Sciatic nerve (tissue), 2 donors: ENCODE measurements around the gene TOR2A. TPM values are rescaled to one million over a fixed set of nuclear protein-coding genes. Genes with fewer than 3 reads are reported as not detected.
A peak's percentile ranks its signal among the peaks of the same experiment; 100 is the strongest.

ENCODE experiments used
- ATAC-seq: fragments of 200-7000 bp; cut with Tn5 transposase; one replicate; pipeline ENCODE4 v1.9.1; 2020; ENCODE audit warnings: mild to moderate bottlenecking, moderate library complexity
- DNase-seq: peaks from one replicate; pipeline ENCODE4 v3.0.0-alpha.2; 2020; ENCODE audit warnings: low spot score
- intact Hi-C: fragments of 100-400 bp; cut with DNase I; formaldehyde crosslinking; loops from one replicate; pipeline ENCODE4 v1.14.2; 2022
- total RNA-seq: library from RNA; stranded (reverse); fragmentation: NEBNext Ultra II Directional; extraction: Animal tissue kit (Norgen Biotek cat#: 25700); gene quantifications from one replicate; pipeline ENCODE4 v1.2.1, GENCODE V29; 2021
- donor health status: DM: no; HTN: no; CAD: no.
- donor health status: DM: no; HTN: no; CAD: no.

The TOR2A gene
- total RNA-seq, 1 donor from 2014 or later: 6.8 TPM

DNA sequence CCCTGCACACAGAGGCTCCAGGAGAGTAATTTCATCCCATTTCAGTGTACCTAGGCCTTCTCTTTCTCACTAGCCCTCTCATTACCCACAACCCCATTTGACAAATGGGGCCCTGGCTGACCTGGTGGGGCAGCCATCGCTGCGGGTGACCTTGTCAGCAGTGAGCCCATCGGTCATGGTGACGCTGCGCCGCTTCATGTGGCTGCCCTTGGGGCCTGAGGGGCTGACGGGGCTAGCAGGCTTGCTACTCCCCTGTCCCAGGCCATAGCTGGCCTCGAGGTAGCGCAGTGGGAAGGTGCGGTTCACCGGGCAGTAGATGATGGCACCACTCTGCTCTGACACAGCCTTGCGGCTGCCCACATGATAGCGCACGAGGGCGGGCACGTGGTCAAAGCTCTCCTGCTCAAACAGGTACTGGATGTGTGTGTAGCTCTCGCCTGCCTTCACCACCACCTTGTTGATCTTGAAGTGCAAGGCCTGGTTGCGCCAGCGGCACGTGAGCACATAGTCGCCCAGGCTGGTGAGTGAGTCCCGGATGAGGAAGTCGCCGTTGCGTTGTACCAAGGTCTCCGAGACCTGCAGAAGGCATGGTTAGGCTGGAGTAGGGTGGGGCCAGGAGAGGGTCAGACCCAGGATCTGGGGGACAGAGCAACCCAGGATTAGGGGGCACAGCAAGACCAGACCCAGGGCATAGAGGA, 14.1 kb upstream of the TOR2A start:
- DNase-seq (no peak), ATAC-seq (no peak)
- intact Hi-C loops: no loop called here

GRCh38 chr9:127746959-127747569, 12.0 kb upstream of the TOR2A start:
- intact Hi-C loops: no loop called here
- no peak for ATAC-seq
- DNase-seq: no peak

GRCh38 chr9:127744398-127745110, 9.5 kb upstream of the TOR2A start:
- no peak for DNase-seq
- no peak for ATAC-seq
- intact Hi-C loops: no loop called here

DNA sequence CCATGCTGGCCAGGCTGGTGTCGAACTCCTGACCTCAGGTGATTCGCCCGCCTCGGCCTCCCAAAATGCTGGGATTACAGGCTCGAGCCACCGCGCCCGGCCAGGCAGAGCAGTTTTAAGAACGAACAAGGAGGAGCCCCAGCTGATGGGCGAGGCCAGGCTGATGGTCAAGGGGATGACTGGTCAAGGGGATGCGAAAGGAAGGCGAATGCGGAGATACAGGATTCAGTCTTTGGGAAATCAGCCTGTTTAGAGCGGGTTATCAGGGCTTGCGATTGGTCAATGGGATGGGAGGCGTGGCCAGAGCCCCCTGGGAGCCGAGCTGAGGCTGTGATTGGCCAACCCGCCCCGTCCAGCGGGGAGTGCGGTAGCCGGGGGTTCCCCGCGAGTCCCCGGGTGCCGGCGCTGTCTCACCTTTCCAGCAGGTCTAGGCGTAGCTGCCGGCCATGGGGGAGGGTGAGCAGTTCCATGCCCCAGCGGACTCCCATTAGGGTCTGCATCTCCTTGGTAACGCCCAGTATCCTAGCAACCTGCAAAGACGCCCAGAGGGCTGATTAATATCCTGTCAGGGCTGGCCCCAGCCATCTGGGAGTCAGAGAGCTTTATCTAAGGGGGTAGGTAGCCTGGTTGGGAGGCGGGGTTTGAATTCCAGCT, 7.5 kb upstream of the TOR2A start:
- intact Hi-C loops: no loop called here
- ATAC-seq: peak; percentile 36
- DNase-seq: no peak

DNA sequence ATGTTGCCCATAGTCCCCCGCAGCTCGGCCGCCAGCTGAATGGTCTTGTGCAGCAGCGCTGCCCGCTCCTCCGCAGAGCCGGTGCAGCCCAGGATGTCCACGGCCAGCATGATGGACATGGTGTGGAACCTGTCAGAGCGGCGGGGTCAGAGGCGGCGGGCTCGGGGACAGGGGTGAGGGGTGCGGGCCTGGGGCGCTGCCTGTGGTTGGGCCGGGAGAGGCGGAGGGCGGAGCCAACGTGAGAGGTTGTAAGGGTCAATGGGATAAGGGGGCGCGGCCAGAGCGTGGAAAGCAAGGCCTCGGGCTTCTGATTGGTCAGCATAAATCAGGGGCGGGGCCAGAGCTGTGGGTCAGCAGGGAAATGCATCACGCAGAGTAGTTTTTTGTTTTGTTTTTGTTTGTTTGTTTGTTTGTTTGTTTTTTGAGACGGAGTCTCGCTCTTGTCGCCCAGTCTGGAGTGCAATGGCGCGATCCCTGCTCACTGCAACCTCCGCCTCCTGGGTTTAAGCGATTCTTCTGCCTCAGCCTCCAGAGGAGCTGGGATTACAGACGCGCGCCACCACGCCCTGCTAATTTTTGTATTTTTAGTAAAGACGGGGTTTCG, 6.8 kb upstream of the TOR2A start:
- DNase-seq: peak; percentile 76
- peak; percentile 48 for ATAC-seq
- intact Hi-C loops: no loop called here

GRCh38 chr9:127739614-127740330, 4.7 kb upstream of the TOR2A start:
- intact Hi-C loops: loop anchor here (5.0 to 10.0 kb wide), 2 partner anchors 188 to 235 kb away; no protein-coding TSS in a partner anchor
- no peak for ATAC-seq
- DNase-seq: no peak

DNA sequence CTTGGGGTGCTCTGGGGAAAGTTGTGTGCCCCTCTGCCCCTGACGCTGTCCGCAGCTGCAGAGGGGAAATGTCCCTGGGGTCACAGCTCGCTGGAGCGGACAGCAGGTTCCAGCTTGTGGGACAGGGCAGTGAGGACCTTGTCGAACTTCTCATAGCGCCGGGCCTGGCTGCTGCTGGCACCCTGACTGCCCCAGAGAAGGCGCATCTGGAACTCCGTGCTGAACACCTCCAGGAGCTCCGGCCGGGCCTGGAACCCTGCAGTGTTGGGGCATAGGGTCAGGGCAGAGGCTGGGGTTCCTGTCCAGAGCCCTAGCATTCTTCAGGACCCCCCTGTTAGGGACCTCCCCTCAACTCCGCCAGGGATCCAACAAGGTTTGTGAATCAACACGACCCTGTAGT, 3.6 kb upstream of the TOR2A start:
- DNase-seq (no peak), ATAC-seq (no peak)
- intact Hi-C loops: loop anchor here (5.0 to 10.0 kb wide), 2 partner anchors 189 to 234 kb away; no protein-coding TSS in a partner anchor

DNA sequence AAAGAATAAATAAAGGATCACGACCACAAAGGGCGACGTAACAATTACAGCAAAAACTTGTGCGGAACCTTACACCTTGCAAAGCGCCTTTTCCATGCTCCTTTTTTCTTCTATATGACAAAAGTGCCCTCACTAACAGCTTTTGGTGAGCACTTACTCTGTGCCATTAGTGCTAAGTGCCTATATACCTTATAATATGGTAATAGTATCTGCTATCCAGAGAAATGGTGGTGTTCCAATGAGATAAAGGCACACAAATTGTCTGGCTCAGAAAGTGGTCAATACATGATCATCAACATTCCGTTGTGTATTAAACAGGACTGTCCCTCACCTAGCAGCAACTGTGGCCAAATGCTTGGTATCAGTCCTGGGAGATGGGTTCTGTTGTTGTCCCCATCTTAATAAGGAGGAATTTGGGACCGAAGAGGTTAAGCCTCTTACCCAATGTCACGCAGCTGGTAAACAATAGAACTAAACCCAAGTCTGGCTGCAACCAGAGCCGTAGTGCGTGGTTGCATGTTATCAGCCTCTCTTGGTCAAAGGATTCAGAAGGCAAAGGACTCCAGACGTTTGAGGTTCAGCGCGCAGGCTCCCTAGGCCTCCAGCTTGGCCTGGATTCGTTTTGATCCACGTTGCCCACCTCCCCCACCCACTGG, 564 bp upstream of the TOR2A start:
- no peak for DNase-seq
- intact Hi-C loops: loop anchor here (2.0 to 10.0 kb wide), 3 partner anchors 49 to 231 kb away; no protein-coding TSS in a partner anchor
- no peak for ATAC-seq

GRCh38 chr9:127734247-127734746, 797 bp downstream of the TOR2A start:
- intact Hi-C loops: loop anchor here (5.0 to 10.0 kb wide), 2 partner anchors 133 to 229 kb away; no protein-coding TSS in a partner anchor
- DNase-seq: no peak

GRCh38 chr9:127733614-127734013, 1.5 kb downstream of the TOR2A start:
- DNase-seq (no peak), ATAC-seq (no peak)
- intact Hi-C loops: loop anchor here (2.0 to 10.0 kb wide), 3 partner anchors 37 to 229 kb away; no protein-coding TSS in a partner anchor

More at GRCh38 chr9:127734247-127734746, 797 bp downstream of the TOR2A start:
- peak; percentile 0 for ATAC-seq

GRCh38 chr9:127732444-127732843, 2.6 kb downstream of the TOR2A start:
- intact Hi-C loops: loop anchor here (2.0 to 10.0 kb wide), 3 partner anchors 36 to 228 kb away; no protein-coding TSS in a partner anchor
- DNase-seq (no peak), ATAC-seq (no peak)

DNA sequence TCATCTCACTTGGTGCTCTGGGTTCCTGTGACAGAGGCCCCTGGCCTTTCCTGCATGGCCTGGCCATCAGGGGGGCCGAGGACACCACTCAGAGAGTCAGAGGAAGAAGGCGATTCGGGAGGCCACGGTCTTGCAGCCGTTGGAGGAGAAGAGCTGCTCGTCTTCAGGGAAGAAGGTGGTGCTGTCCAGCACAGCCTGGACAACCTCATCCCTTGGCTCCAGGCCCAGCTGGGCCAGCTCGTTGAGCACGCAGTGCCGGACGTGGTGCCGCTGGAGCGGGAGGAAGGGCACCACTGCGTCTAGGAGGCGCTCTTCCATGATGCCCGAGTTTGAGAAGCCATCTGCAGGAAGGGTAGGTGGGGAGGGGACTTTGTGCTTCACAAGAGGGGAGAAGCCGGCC, 3.2 kb downstream of the TOR2A start:
- DNase-seq: no peak
- no peak for ATAC-seq
- intact Hi-C loops: loop anchor here (2.0 to 10.0 kb wide), 4 partner anchors 35 to 227 kb away; no protein-coding TSS in a partner anchor

- intact Hi-C loops: loop anchor here (2.0 to 10.0 kb wide), 3 partner anchors 136 to 226 kb away; no protein-coding TSS in a partner anchor
- DNase-seq: no peak
Observed at GRCh38 chr9:127730799-127731410, 4.2 kb downstream of the TOR2A start.

GRCh38 chr9:127730262-127730661, 4.8 kb downstream of the TOR2A start:
- intact Hi-C loops: loop anchor here (2.0 to 10.0 kb wide), 3 partner anchors 137 to 225 kb away; no protein-coding TSS in a partner anchor
- DNase-seq (no peak), ATAC-seq (no peak)

More at GRCh38 chr9:127730799-127731410, 4.2 kb downstream of the TOR2A start:
- no peak for ATAC-seq

DNA sequence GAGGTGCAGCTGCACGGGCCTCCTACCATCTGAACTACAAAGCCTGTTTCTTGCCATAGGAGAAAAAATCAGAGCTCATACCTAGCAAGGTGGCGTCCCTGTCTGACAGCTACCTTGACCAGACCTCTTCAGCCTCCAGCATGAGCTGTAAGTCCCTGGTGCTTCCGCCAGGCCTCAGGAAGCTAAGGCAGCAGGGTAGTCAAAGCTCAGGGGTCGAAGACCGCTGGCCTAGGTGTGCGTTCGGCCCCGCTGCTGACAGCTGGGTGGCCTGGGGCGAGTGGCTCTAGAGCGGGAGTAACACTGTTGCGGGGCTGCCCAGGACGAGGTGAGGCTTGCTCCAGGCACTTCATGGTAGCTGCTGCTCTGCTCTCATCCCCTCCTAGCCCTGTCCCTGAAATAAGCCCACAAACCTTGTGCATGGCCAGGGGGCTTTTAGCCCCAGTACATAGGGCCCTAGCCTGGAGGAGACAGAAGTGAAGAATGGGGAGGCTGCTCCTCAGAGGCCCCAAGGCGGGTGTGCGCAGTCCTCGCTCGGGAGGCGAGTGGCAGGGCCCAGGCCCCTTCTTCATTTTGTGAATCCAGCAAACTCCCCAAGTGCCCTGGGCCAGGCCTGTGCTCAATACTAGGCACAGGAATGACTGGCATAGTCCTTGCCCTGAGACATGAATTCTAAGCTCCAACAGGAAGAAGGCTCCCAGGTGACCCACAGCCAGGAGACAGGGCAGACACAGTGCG, 5.4 kb downstream of the TOR2A start:
- intact Hi-C loops: loop anchor here (2.0 to 10.0 kb wide), 3 partner anchors 138 to 225 kb away; no protein-coding TSS in a partner anchor
- no peak for ATAC-seq

DNA sequence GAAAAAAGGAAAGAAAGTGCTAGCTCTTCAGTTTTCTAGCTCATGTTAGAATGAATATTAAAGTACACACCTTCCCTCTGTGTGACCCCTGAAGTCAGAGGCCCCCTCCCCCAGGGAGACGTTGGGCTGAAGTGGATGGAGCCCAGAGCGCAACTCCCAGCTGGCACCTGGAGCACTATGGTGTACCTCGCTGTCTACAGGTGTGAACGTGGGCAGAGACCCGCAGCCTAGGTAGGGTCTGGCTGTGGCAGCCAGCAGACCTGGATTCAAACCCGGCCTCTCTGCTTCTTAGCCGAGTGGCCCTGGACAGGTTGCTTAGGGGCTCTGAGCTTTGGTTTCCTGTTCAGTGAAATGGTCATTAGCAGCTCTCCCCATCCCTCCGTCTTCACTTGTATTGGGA, 6.3 kb downstream of the TOR2A start:
- intact Hi-C loops: no loop called here
- DNase-seq: no peak
- ATAC-seq: no peak

More for the DNA sequence above, 5.4 kb downstream of the TOR2A start:
- no peak for DNase-seq
